Measurements from ENCODE around the gene FBXL19.

Gene FBXL19

GRCh38 chr16:30990105-30990504 is 66.7 kb downstream of the FBXL19 start:
- DNase-seq = no peak

- no peak for DNase-seq
Observed at GRCh38 chr16:30991052-30991451, 67.7 kb downstream of the FBXL19 start.

- DNase-seq = no peak
Observed at GRCh38 chr16:30992276-30992780, 69.0 kb downstream of the FBXL19 start.

GRCh38 chr16:30992931-30993816 is 69.8 kb downstream of the FBXL19 start:
- no peak for DNase-seq

GRCh38 chr16:30995927-30996323 is 72.6 kb downstream of the FBXL19 start:
- no peak for DNase-seq

- no peak for DNase-seq
Observed at GRCh38 chr16:30996324-30996984, 73.1 kb downstream of the FBXL19 start.

GRCh38 chr16:30996985-30997724 is 73.8 kb downstream of the FBXL19 start:
- DNase-seq = no peak

- no peak for DNase-seq
Observed at GRCh38 chr16:30997725-30998711, 74.6 kb downstream of the FBXL19 start.

All from NCI-H1694 treated with DMSO at 0.1 percent for 48 hours (cell line).